Osteocyte (in vitro differentiated cells): Measurements from ENCODE around the gene PLA2G4A. TPM values are rescaled to one million over a fixed set of nuclear protein-coding genes. Genes with fewer than 3 reads are reported as not detected.

Experiments used
- DNase-seq: peaks from one replicate; pipeline ENCODE4 v3.0.0; 2021; ENCODE audit warnings: mixed read lengths; ENCODE audit not compliant: unreplicated experiment; ENCODE audit errors: extremely low spot score
- H3K27ac Mint-ChIP-seq: one replicate; pipeline ENCODE4 v1.8.0; 2021; ENCODE audit warnings: mild to moderate bottlenecking, mixed read lengths; ENCODE audit not compliant: unreplicated experiment
- H3K27me3 Mint-ChIP-seq: one replicate; pipeline ENCODE4 v1.8.0; 2021; ENCODE audit warnings: mixed read lengths; ENCODE audit not compliant: unreplicated experiment
- H3K36me3 Mint-ChIP-seq: one replicate; pipeline ENCODE4 v1.8.0; 2021; ENCODE audit warnings: mixed read lengths; ENCODE audit not compliant: unreplicated experiment
- H3K4me1 Mint-ChIP-seq: one replicate; pipeline ENCODE4 v1.8.0; 2021; ENCODE audit warnings: mixed read lengths; ENCODE audit not compliant: unreplicated experiment
- H3K4me3 Mint-ChIP-seq: one replicate; pipeline ENCODE4 v1.8.0; 2021; ENCODE audit warnings: mild to moderate bottlenecking, moderate library complexity, mixed read lengths; ENCODE audit not compliant: unreplicated experiment
- H3K9me3 Mint-ChIP-seq: one replicate; pipeline ENCODE4 v1.8.0; 2021; ENCODE audit warnings: mixed read lengths; ENCODE audit not compliant: unreplicated experiment
- total RNA-seq: library from RNA; stranded (reverse); gene quantifications from 2 replicates; pipeline ENCODE4 v1.2.1, GENCODE V29; 2021
- TF ChIP-seq, protein P1 (sequence below): fragments of 200-600 bp; sonication (generic); IDR thresholded peaks from 2 replicates; pipeline ENCODE4 v1.5.0; 2021; ENCODE audit warnings: antibody characterized with exemption, mild to moderate bottlenecking, moderate library complexity

The PLA2G4A gene
- total RNA-seq, 1 donor from 2014 or later = 2.4 TPM

DNA sequence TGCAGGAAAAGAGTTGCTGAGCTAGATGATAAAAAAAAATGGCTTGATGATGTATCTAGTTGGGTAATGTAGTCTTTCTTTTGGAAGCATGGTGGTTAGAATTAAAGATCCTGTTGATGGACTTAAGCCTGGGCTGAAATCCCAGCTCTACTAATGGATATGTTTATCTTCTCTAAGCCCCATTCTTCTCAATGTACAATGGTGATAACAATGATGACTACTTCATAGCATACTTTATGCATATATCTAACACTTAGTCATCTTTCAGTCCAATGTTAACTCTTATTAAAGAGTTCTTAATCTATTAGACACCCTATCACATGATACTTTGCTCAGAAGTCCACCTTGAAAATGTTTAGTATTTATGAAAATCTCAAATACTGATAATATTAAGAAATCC is 189.5 kb downstream of the PLA2G4A start:
- H3K36me3 Mint-ChIP-seq = no peaks in the 10 kb centered on the region
- DNase-seq = no peak
- TF ChIP-seq, protein P1, sequence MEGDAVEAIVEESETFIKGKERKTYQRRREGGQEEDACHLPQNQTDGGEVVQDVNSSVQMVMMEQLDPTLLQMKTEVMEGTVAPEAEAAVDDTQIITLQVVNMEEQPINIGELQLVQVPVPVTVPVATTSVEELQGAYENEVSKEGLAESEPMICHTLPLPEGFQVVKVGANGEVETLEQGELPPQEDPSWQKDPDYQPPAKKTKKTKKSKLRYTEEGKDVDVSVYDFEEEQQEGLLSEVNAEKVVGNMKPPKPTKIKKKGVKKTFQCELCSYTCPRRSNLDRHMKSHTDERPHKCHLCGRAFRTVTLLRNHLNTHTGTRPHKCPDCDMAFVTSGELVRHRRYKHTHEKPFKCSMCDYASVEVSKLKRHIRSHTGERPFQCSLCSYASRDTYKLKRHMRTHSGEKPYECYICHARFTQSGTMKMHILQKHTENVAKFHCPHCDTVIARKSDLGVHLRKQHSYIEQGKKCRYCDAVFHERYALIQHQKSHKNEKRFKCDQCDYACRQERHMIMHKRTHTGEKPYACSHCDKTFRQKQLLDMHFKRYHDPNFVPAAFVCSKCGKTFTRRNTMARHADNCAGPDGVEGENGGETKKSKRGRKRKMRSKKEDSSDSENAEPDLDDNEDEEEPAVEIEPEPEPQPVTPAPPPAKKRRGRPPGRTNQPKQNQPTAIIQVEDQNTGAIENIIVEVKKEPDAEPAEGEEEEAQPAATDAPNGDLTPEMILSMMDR = no peak
- no peak overlapping the region for H3K4me3 Mint-ChIP-seq
- H3K4me1 Mint-ChIP-seq = no peaks in the 10 kb centered on the region
- H3K9me3 Mint-ChIP-seq = no peaks in the 10 kb centered on the region
- H3K27ac Mint-ChIP-seq = no peak overlapping the region
- peaks cover 18% of the 10 kb centered on the region for H3K27me3 Mint-ChIP-seq

DNA sequence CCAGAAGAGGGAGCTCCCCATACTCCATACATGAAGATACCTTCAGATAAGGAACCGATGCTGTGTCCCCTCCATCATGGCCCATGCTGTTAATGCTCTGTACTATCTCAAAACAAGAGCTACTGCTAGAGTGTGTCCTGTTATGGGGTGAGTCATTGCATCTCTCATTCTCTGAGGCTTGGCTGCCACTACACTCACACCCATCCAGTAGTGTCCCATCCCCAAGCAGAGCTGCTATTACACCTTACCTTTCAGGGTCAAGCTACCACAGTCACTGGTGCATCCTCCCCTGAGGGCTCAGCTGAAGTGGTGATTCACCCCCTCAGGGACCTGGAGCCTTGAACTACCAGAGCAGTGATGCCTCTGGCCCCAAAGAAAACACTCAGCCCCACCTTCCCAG is 198.5 kb downstream of the PLA2G4A start:
- Mint-ChIP-seq H3K27ac (no peak overlapping the region), H3K27me3 (no peaks in the 10 kb centered on the region), H3K4me3 (no peak overlapping the region), H3K4me1 (no peaks in the 10 kb centered on the region), H3K36me3 (peaks cover 3% of the 10 kb centered on the region), H3K9me3 (peaks cover 17% of the 10 kb centered on the region)
- DNase-seq = no peak
- TF ChIP-seq, protein P1 = no peak

DNA sequence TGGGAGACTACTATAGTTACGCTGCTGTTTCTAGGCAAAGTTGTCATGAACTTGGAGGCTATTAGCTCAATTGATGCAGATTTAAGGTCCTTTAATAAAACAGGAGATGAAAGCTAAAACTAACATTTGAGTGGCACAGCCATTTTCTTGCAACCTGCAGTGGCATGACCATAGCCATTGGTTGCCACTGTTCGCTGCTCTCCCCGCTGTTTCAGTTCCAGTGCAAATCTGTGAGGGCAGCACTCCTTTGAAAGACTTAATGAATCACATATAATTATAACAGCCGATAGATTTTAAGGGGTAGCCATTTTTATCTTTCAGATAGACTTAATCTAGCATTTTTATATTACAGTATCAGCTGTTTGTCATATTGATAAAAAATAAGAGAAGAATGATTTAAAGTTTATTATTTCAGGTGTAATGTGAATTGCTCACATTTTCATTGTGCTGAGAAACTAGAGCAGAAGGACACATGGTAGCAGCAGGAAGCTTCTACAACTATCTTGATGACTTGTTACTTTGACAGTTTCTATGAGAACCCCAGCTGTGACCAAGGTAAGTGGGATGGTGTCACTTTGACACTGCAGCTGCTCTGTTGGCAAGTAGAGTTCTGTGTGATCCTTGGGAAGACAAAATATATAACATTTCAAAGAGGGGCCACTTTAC is 203.7 kb downstream of the PLA2G4A start:
- Mint-ChIP-seq H3K4me3 (no peak overlapping the region), H3K27ac (no peak overlapping the region), H3K36me3 (peaks cover 3% of the 10 kb centered on the region), H3K27me3 (peaks cover 3% of the 10 kb centered on the region), H3K4me1 (no peaks in the 10 kb centered on the region), H3K9me3 (peaks cover 17% of the 10 kb centered on the region)
- TF ChIP-seq, protein P1 = no peak
- DNase-seq = no peak

DNA sequence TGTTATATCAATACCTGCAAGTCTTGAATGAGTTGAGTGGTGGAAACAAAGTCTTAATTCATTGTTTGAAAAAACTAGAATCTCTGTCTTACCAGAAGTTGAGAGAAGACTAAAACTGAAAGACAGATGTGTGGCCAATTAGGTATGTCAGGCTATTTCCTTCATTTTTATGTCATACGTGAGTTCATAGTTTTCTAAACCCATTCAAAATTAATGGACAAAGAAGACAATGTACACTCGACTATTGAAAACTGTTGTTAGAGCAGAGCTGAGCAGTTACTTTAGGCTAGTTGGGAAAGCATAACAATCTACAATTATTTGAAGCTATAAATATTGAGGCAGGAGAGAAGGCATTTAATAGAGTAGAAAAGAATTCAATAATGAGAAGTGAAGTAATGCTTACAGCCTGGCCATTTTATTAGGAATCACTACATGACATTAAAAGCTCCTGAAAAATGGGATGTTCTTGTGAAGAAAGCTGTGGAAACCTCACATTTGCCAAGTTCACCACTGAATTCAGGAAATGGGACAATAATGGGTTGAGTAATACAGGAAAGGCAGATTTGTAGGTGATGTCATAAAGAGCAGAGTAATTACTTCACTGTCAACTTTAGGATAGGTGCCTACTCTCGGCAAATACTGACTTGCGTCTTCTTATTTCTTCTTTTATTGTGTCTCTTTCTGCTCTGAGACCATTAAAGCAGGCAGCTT is 204.4 kb downstream of the PLA2G4A start:
- H3K36me3 Mint-ChIP-seq = peaks cover 3% of the 10 kb centered on the region
- H3K4me3 Mint-ChIP-seq = no peak overlapping the region
- H3K4me1 Mint-ChIP-seq = no peaks in the 10 kb centered on the region
- TF ChIP-seq, protein P1 = no peak
- H3K27ac Mint-ChIP-seq = no peak overlapping the region
- peaks cover 9% of the 10 kb centered on the region for H3K27me3 Mint-ChIP-seq
- peaks cover 17% of the 10 kb centered on the region for H3K9me3 Mint-ChIP-seq
- no peak for DNase-seq

DNA sequence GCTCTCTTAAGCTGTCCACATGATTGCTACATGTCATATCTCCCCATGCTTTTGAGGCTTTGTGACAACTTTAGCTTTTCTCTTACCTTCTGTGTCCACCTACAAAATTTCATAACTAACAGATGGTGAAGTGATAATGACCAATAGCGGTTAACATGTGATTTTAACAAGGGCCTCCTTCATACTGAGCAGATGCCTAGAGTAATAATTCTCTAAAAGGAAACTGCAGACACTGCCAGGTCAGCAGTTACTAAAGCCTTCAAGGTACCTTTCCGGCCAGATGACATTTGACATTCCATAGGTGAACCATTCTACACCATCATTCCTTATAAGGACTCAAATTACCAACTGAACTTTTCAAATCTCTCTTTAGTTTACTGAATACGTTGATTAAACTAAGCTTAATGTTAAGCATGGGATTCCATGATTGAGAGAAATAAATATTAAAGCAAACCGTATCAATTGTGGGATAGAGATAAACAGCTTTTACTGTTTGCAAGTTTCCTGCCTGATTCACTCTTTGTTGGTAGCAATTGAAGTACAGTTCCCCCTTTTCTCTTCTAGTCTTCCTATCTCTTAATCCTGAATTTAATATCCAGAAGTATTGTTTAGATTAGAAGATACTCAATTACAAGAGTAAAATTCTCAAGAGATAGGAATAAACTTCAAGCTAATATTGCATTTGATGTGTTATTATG is 205.1 kb downstream of the PLA2G4A start:
- peaks cover 13% of the 10 kb centered on the region for H3K9me3 Mint-ChIP-seq
- TF ChIP-seq, protein P1 = no peak
- DNase-seq = no peak
- H3K27ac Mint-ChIP-seq = no peak overlapping the region
- H3K36me3 Mint-ChIP-seq = no peaks in the 10 kb centered on the region
- H3K4me3 Mint-ChIP-seq = no peak overlapping the region
- peaks cover 11% of the 10 kb centered on the region for H3K27me3 Mint-ChIP-seq
- no peaks in the 10 kb centered on the region for H3K4me1 Mint-ChIP-seq
